ENCODE measurements around the gene MAP4.

DNA sequence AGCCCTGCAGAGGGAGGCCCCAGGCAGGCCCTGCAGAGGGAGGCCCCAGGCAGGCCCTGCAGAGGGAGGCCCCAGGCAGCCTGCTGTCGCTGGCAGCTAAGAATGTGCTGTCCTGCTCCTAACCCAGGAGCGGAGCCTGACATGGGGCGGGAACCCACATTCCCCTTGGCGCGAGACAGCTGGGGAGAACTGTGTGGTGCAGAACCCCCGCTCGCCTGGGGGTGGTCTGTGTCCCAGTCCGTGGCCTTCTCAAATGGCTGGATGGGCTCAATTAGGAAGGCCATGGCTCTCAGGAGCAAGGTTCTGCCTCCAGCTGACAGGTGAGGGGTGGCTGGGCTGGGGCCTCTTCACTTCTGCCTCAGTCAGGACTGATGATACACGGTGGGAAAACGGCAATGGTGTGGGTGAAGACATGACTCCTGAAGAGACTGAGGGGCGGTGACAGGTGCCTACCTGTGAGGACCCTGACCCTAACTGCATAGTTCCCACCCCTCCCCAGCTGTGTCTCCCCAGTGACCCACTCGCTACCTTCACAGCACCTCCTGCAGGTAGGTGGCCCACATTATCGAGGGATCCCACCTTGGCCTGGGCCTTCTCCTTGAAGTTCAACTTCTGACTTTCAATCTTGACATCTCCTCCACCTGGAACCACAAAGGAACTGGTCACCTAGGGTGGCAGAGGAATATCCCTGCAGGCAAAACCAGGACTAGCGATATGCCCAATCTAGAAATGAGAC lies 161.3 kb downstream of the MAP4 start:
- TF ChIP-seq EZH2phosphoT487 (IDR thresholded peaks at IDR 0.05; ENCODE audit: borderline replicate concordance, low read length) (no peak), CTCF (conservative IDR thresholded peaks at IDR 0.05; ENCODE audit: low read depth, low read length) (no peak; the same call in 1 of the 2 replicates)

Measured in PC-3 (cell line).